HepG2 (cell line): ENCODE results near the gene NCKAP5L. TPM values are rescaled to one million over a fixed set of nuclear protein-coding genes. Genes with fewer than 3 reads are reported as not detected.

Source experiments
- ATAC-seq: fragments of 200-7000 bp; cut with Tn5 transposase; 3 replicates; pipeline ENCODE4 v1.9.1; 2020; ENCODE audit warnings: mild to moderate bottlenecking, moderate library complexity
- BruUV-seq: library from RNA; stranded (reverse); fragments of 400-500 nt; replicated peaks from 2 replicates; lab custom pipeline; 2021; lab: Mats Ljungman, UMichigan
- CTCF ChIA-PET: fragments of 300-600 bp; formaldehyde crosslinking; extraction: SDS; loops from one replicate; lab custom pipeline; 2021; ENCODE audit warnings: low total read pairs, inconsistent platforms, low intra/inter-chr PET ratio; lab: Yijun Ruan, JAX
- POLR2A ChIA-PET: fragments of 350-600 bp; sonication (Branson Sonifier 250); formaldehyde crosslinking; loops from one replicate; lab custom pipeline; 2020; ENCODE audit warnings: antibody characterized with exemption, inconsistent platforms; lab: Yijun Ruan, JAX
- DNase-seq: peaks from one replicate; pipeline ENCODE4 v3.0.0-alpha.2; 2015; ENCODE audit warnings: low spot score
- FAIRE-seq: peaks from 3 replicates; lab custom pipeline; 2011; peaks lifted over from hg19 to GRCh38; lab: Jason Lieb, UNC
- H2AFZ ChIP-seq: one replicate; pipeline ENCODE4 v1.6.1; 2011; ENCODE audit warnings: low read length, inconsistent platforms
- H3K27ac ChIP-seq: fragments of 300-600 bp; 3 replicates; pipeline ENCODE4 v1.8.0; 2011; ENCODE audit warnings: mixed run types, mild to moderate bottlenecking, mixed read lengths, low read length, inconsistent platforms; ENCODE audit not compliant: insufficient read depth; ENCODE audit errors: extremely low read length
- H3K27me3 ChIP-seq, 2 experiments: fragments of 200-600 bp in 1 of 2; 2 replicates in 1 of 2; 3 replicates in 1 of 2; pipeline versions ENCODE4 v1.6.0 to v1.8.0; 2011; ENCODE audit warnings: low read length in 2 of 2, mild to moderate bottlenecking in 2 of 2, moderate library complexity in 2 of 2, inconsistent platforms in 1 of 2; ENCODE audit not compliant: insufficient read depth in 2 of 2, control insufficient read depth in 1 of 2
- H3K36me3 ChIP-seq, 2 experiments: fragments of 200-600 bp in 1 of 2; replicated peaks in 1 of 2; 2 replicates in 1 of 2; 3 replicates in 1 of 2; pipeline versions ENCODE4 v1.5.1 to v1.8.0; 2011; ENCODE audit warnings: low read length in 2 of 2, inconsistent platforms in 1 of 2; ENCODE audit not compliant: insufficient read depth in 2 of 2, control insufficient read depth in 1 of 2
- H3K4me1 ChIP-seq: 2 replicates; pipeline ENCODE4 v1.5.1; 2012; ENCODE audit warnings: low read length, inconsistent platforms; ENCODE audit not compliant: insufficient read depth
- H3K4me2 ChIP-seq: 2 replicates; pipeline ENCODE4 v1.6.0; 2011; ENCODE audit warnings: low read depth, low read length, inconsistent platforms
- H3K4me3 ChIP-seq, 3 experiments: fragments of 200-600 bp in 1 of 3; sonication (generic), shearing (Covaris generic) in 1 of 3; replicated peaks in 1 of 3; 2 replicates each; pipeline ENCODE4 v1.5.1; 2011 to 2016; ENCODE audit warnings: low read length in 3 of 3, inconsistent platforms in 2 of 3, low read depth in 2 of 3, mild to moderate bottlenecking in 2 of 3, control low read depth in 1 of 3, mixed read lengths in 1 of 3; ENCODE audit not compliant: insufficient read depth in 1 of 3
- H3K79me2 ChIP-seq: one replicate; pipeline ENCODE4 v1.6.1; 2011; ENCODE audit warnings: low read length, inconsistent platforms; ENCODE audit not compliant: insufficient read depth
- H3K9ac ChIP-seq: 2 replicates; pipeline ENCODE4 v1.6.0; 2011; ENCODE audit warnings: mild to moderate bottlenecking, low read depth, low read length, inconsistent platforms; ENCODE audit not compliant: insufficient read depth
- H3K9me3 ChIP-seq: 2 replicates; pipeline ENCODE4 v1.5.1; 2012; ENCODE audit warnings: mild to moderate bottlenecking, low read length
- H4K20me1 ChIP-seq: 2 replicates; pipeline ENCODE4 v1.6.0; 2011; ENCODE audit warnings: inconsistent platforms, mild to moderate bottlenecking, low read length, moderate library complexity; ENCODE audit not compliant: insufficient read depth
- AGO2 ChIP-seq: fragments of 200-400 bp; formaldehyde crosslinking; optimal IDR thresholded peaks from 2 replicates; pipeline ENCODE3; 2017; ENCODE audit warnings: mild to moderate bottlenecking, low read depth, low read length, moderate library complexity
- HNRNPL ChIP-seq: fragments of 200-400 bp; formaldehyde crosslinking; IDR thresholded peaks from 2 replicates; pipeline ENCODE4 v1.6.1; 2017; ENCODE audit warnings: mild to moderate bottlenecking, low read depth, low read length
- MEF2D ChIP-seq: sonication (generic); formaldehyde crosslinking; IDR thresholded peaks from 2 replicates; pipeline ENCODE4 v1.5.1; 2020; ENCODE audit warnings: mild to moderate bottlenecking, missing genetic modification reagents
- SMYD3 ChIP-seq: sonication (generic); formaldehyde crosslinking; IDR thresholded peaks from 2 replicates; pipeline ENCODE4 v1.8.1; 2023; ENCODE audit warnings: mild to moderate bottlenecking, missing genetic modification reagents
- ZBTB14 ChIP-seq: sonication (generic); formaldehyde crosslinking; IDR thresholded peaks from 2 replicates; pipeline ENCODE4 v1.4.0; 2020; ENCODE audit warnings: missing genetic modification reagents
- WGBS: methylation state at CpG from one replicate; pipeline ENCODE4 v1.1.6; 2017; ENCODE audit warnings: low lambda C conversion rate; 5-methylcytosine and 5-hydroxymethylcytosine counted together
- in situ Hi-C: cut with HindIII; loops from 2 replicates; pipeline ENCODE4 v1.10.0; 2017; ENCODE audit warnings: low pct_unique_long_range_greater_than_20kb; ENCODE audit not compliant: extremely low pct_ligation_motif_present
- intact Hi-C: fragments of 100-400 bp; cut with micrococcal nuclease; formaldehyde crosslinking; loops from one replicate; pipeline ENCODE4 v1.10.0; 2022; ENCODE audit not compliant: unreplicated experiment
- polyA plus RNA-seq, 8 experiments: library from polyadenylated mRNA; depleted of rRNA in 3 of 8; stranded (reverse) in 7 of 8; unstranded in 1 of 8; fragments of >200 nt; fragmentation: Illumina TruSeq in 4 of 8; extraction: Trizol in 4 of 8; gene quantifications; 2 replicates each; pipeline versions ENCODE4 v1.2.1 to v1.2.3, GENCODE V29; 2011 to 2016; ENCODE audit warnings: low read depth in 4 of 8, missing spikeins in 1 of 8, mixed read lengths in 1 of 8; ENCODE audit not compliant: insufficient read depth in 1 of 8
- total RNA-seq, 5 experiments: library from RNA; depleted of rRNA; stranded (reverse); fragments of >200 nt; fragmentation: Illumina TruSeq; extraction: Trizol; gene quantifications; 2 replicates each; pipeline ENCODE4 v1.2.3, GENCODE V29; 2016; ENCODE audit warnings: low read depth in 1 of 5

Gene NCKAP5L
- total and polyA plus RNA-seq, 2 of the 13 experiments (the other 11 are each of a cell fraction or from before 2014, with no cell fraction given) = 4.1 to 9.0 TPM

GRCh38 chr12:49792976-49793580, 35.1 kb downstream of the NCKAP5L start:
- BruUV-seq = no TSS peak
- no peaks in the 10 kb centered on the region for H3K79me2 ChIP-seq
- no peak overlapping the region for H3K4me2 ChIP-seq
- no peaks in the 10 kb centered on the region for H3K4me1 ChIP-seq
- in situ Hi-C loops = loop anchor here (5.0 kb wide), 1 partner anchor 34 kb away; the partner anchor contains the start of gene NCKAP5L
- CTCF ChIA-PET = no interaction called here
- no peak for ATAC-seq
- no peaks in the 10 kb centered on the region for H3K9me3 ChIP-seq
- DNase-seq = no peak
- H3K27me3 ChIP-seq = no peaks in the 10 kb centered on the region
- no peak for FAIRE-seq
- TF ChIP-seq HNRNPL (0 out of 2 replicates have a peak, but pooled peaks have one; percentile 28), MEF2D (CRISPR knock-in tag) (no peak), ZBTB14 (CRISPR knock-in tag) (no peak)
- TF ChIP-seq, all 625 proteins: peak for 1
- POLR2A ChIA-PET = interaction anchor here (0.6 kb wide), 1 partner anchor 496 kb away, joined by 4 read pairs; no protein-coding TSS in a partner anchor
- 79% methylated on average over 3 of the region's 11 CpGs for WGBS
- Histone ChIP-seq H3K36me3 (peaks cover 2 to 11% of the 10 kb centered on the region in 2 experiments; a peak in 3 of 5 replicates), H4K20me1 (no peaks in the 10 kb centered on the region), H3K9ac (no peak overlapping the region), H3K4me3 (no peak overlapping the region), H2AFZ (no peak overlapping the region), H3K27ac (no peak overlapping the region)
- intact Hi-C loops = no loop called here

DNA sequence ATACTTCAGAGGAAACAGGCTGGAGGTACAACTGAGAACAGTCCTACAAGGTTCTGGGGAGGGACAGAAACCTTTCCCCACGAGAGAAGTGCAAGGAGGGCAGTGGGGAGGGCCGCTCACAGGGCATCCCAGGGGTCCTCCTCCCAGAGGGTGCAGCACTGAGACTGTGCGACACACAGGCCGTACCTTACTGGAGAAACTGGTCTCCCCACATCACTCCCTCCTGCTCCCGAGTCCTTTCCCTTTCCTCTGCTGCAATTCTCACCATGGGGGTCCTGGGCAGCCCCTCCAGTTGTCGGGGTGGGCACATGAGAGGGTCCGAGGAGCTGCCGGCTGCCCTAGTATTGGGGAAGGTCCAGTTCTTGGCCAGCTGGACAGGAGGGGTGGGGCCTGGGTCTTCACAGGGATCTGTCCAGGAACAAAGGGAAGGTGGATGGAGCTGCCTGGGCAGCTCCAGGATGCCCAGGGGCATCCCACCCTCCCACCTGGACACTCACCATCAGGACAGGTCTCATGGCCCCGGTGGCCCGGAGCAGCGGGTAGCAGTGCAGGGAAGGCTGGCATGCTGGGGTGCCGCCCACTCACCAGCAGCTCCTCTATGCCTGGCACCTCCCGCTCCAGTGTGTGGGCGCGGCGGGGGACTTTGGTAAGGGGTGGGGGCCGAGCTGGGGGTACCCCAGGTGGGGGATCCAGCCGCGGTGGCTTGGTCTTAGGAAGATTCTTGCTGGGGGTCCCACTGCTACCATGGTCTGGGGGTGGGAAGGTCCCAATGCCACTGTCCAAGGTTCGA, 35.8 kb downstream of the NCKAP5L start:
- H4K20me1 ChIP-seq = no peaks in the 10 kb centered on the region
- in situ Hi-C loops = loop anchor here (5.0 kb wide), 1 partner anchor 35 kb away; the partner anchor contains the start of gene NCKAP5L
- FAIRE-seq = no peak
- ATAC-seq = no peak
- H3K27ac ChIP-seq = no peak overlapping the region
- ChIA-PET CTCF (no interaction called here), POLR2A (interaction anchor here (0.6 kb wide), 1 partner anchor 495 kb away, joined by 4 read pairs; no protein-coding TSS in a partner anchor)
- no peak for TF ChIP-seq SMYD3 (CRISPR knock-in tag)
- TF ChIP-seq AGO2 = peak; percentile 0
- BruUV-seq = no TSS peak
- no peaks in the 10 kb centered on the region for H3K27me3 ChIP-seq
- H3K9me3 ChIP-seq = no peaks in the 10 kb centered on the region
- H3K79me2 ChIP-seq = no peaks in the 10 kb centered on the region
- WGBS = 97% methylated on average over 7 of the region's 20 CpGs
- no peak overlapping the region for H3K4me3 ChIP-seq
- 0 out of 5 replicates have a peak, but pooled peaks cover 2 to 4% of the 10 kb centered on the region in 2 experiments for H3K36me3 ChIP-seq
- no peak overlapping the region for H2AFZ ChIP-seq
- H3K4me1 ChIP-seq = no peaks in the 10 kb centered on the region
- H3K9ac ChIP-seq = no peak overlapping the region
- H3K4me2 ChIP-seq = no peak overlapping the region
- no peak for DNase-seq
- intact Hi-C loops = no loop called here
